SK-N-MC (cell line): ENCODE measurements around the gene KIF11.
"Not testable (repeated sequence)": the region's sequence is repeated elsewhere in the genome, so short reads cannot be mapped to it uniquely, and the experiment has no call there.

Experiments used
- EZH2 ChIP-seq: fragments of 200-600 bp; sonication (generic); IDR thresholded peaks from one replicate; pipeline ENCODE4 v1.6.1; 2017; ENCODE audit warnings: antibody characterized with exemption
- FOXP2 ChIP-seq: optimal IDR thresholded peaks from 2 replicates; pipeline ENCODE3; 2011; ENCODE audit warnings: mild to moderate bottlenecking, moderate library complexity; ENCODE audit not compliant: insufficient read depth; ENCODE audit errors: extremely low read length, control extremely low read depth
- POLR2AphosphoS5 ChIP-seq: IDR thresholded peaks from 2 replicates; pipeline ENCODE4 v1.6.1; 2012; ENCODE audit warnings: mild to moderate bottlenecking, low read depth, low read length, borderline replicate concordance

- not testable (repeated sequence) for TF ChIP-seq POLR2AphosphoS5, EZH2, FOXP2
Observed at GRCh38 chr10:92650864-92651263, 57.9 kb downstream of the KIF11 start.
